A549 (cell line): ENCODE results near the gene OPRD1. TPM values are rescaled to one million over a fixed set of nuclear protein-coding genes. Genes with fewer than 3 reads are reported as not detected.

Experiments
- ATAC-seq, 2 experiments: fragments of 200-7000 bp in 1 of 2; fragments of >200 bp in 1 of 2; cut with Nextera tagmentation in 1 of 2; cut with Tn5 transposase in 1 of 2; 3 replicates each; pipeline versions ENCODE4 v1.8.0 to v1.9.1; 2018 to 2020; ENCODE audit warnings: mild to moderate bottlenecking in 1 of 2, moderate library complexity in 1 of 2
- CTCF ChIA-PET: fragments of 300-600 bp; sonication (Branson Sonifier 250); formaldehyde crosslinking; extraction: SDS; loops from one replicate; lab custom pipeline; 2021; ENCODE audit warnings: antibody characterized with exemption, inconsistent platforms; lab: Yijun Ruan, JAX
- POLR2A ChIA-PET: fragments of 350-600 bp; formaldehyde crosslinking; extraction: SDS; loops from one replicate; lab custom pipeline; 2021; ENCODE audit warnings: antibody characterized with exemption, inconsistent platforms; lab: Yijun Ruan, JAX
- DNase-seq, 2 experiments: peaks; one replicate each; pipeline versions ENCODE4 v3.0.0 to v3.0.0-alpha.2; 2011 to 2016; ENCODE audit warnings: low read depth in 1 of 2, low spot score in 1 of 2
- FAIRE-seq: peaks from 2 replicates; lab custom pipeline; 2011; peaks lifted over from hg19 to GRCh38; lab: Jason Lieb, UNC
- H3K27ac ChIP-seq, 2 experiments: fragments of >200 bp; sonication (Bioruptor Twin); formaldehyde crosslinking; 3 replicates each; pipeline ENCODE4 v1.5.1; 2016 to 2017
- H3K4me1 ChIP-seq: fragments of >200 bp; sonication (Bioruptor Twin); formaldehyde crosslinking; 3 replicates; pipeline ENCODE4 v1.6.1; 2016
- H3K4me2 ChIP-seq: fragments of >200 bp; sonication (Bioruptor Twin); formaldehyde crosslinking; 3 replicates; pipeline ENCODE4 v1.6.1; 2016
- H3K4me3 ChIP-seq: fragments of >200 bp; sonication (Bioruptor Twin); formaldehyde crosslinking; 3 replicates; pipeline ENCODE4 v1.5.1; 2016
- H3K9me3 ChIP-seq: fragments of >200 bp; sonication (Bioruptor Twin); formaldehyde crosslinking; 3 replicates; pipeline ENCODE4 v1.6.1; 2016
- CEBPB ChIP-seq, 2 experiments: fragments of >200 bp in 1 of 2; sonication (Bioruptor Twin) in 1 of 2; formaldehyde crosslinking in 1 of 2; IDR thresholded peaks; 2 replicates each; pipeline ENCODE4 v1.6.1; 2012 to 2016
- EP300 ChIP-seq, 2 experiments: fragments of >200 bp; sonication (Bioruptor Twin); formaldehyde crosslinking; IDR thresholded peaks; 2 replicates in 1 of 2; 3 replicates in 1 of 2; pipeline ENCODE4 v1.6.1; 2016 to 2017
- FOSL2 ChIP-seq, 2 experiments: fragments of 450-650 bp in 1 of 2; fragments of >200 bp in 1 of 2; sonication (Bioruptor Twin) in 1 of 2; formaldehyde crosslinking; IDR thresholded peaks; 2 replicates each; pipeline versions ENCODE4 v1.5.0 to v1.6.1; 2016 to 2020; ENCODE audit warnings: mild to moderate bottlenecking in 1 of 2, moderate library complexity in 1 of 2
- GATA3 ChIP-seq: IDR thresholded peaks from 2 replicates; pipeline ENCODE4 v1.6.1; 2012; ENCODE audit warnings: borderline replicate concordance
- HEYL ChIP-seq: fragments of 250-450 bp; sonication (Bioruptor Pico); IDR thresholded peaks from 2 replicates; pipeline ENCODE4 v1.8.0; 2021; ENCODE audit warnings: mild to moderate bottlenecking, moderate library complexity
- HOXA7 ChIP-seq: fragments of 250-450 bp; sonication (Bioruptor Pico); IDR thresholded peaks from 2 replicates; pipeline ENCODE4 v1.5.0; 2020; ENCODE audit warnings: mild to moderate bottlenecking, moderate library complexity
- HOXB13 ChIP-seq: fragments of 250-450 bp; sonication (Bioruptor Pico); IDR thresholded peaks from 2 replicates; pipeline ENCODE4 v1.5.0; 2020; ENCODE audit warnings: low read depth, mild to moderate bottlenecking, moderate library complexity
- JUNB ChIP-seq: fragments of >200 bp; sonication (Bioruptor Twin); formaldehyde crosslinking; IDR thresholded peaks from 2 replicates; pipeline ENCODE4 v1.6.1; 2016
- MAFK ChIP-seq: fragments of 450-650 bp; IDR thresholded peaks from 2 replicates; pipeline ENCODE4 v1.6.1; 2014; ENCODE audit not compliant: partially characterized antibody
- MAZ ChIP-seq: fragments of 150-350 bp; IDR thresholded peaks from 2 replicates; pipeline ENCODE4 v1.6.1; 2014; ENCODE audit warnings: antibody characterized with exemption, low read depth, low read length, borderline replicate concordance
- POLR2AphosphoS2 ChIP-seq: conservative IDR thresholded peaks from 2 replicates; pipeline ENCODE4 v1.6.1; 2012; ENCODE audit warnings: low read length, improper control_type of control experiment, inconsistent platforms
- RAD21 ChIP-seq, 2 experiments: fragments of >200 bp in 1 of 2; sonication (Bioruptor Twin) in 1 of 2; formaldehyde crosslinking in 1 of 2; IDR thresholded peaks in 1 of 2; conservative IDR thresholded peaks in 1 of 2; 2 replicates in 1 of 2; 3 replicates in 1 of 2; pipeline ENCODE4 v1.6.1; 2012 to 2018; ENCODE audit warnings: inconsistent platforms in 1 of 2
- RARB ChIP-seq: fragments of 250-450 bp; sonication (Bioruptor Pico); IDR thresholded peaks from 2 replicates; pipeline ENCODE4 v1.8.0; 2021; ENCODE audit warnings: mild to moderate bottlenecking, moderate library complexity
- RFX5 ChIP-seq: fragments of 450-650 bp; IDR thresholded peaks from 2 replicates; pipeline ENCODE4 v1.7.1; 2014; ENCODE audit warnings: antibody characterized with exemption, mild to moderate bottlenecking, moderate library complexity
- SMC3 ChIP-seq: fragments of >200 bp; sonication (Bioruptor Twin); formaldehyde crosslinking; IDR thresholded peaks from 3 replicates; pipeline ENCODE4 v1.6.1; 2018; ENCODE audit warnings: inconsistent platforms
- SREBF2 ChIP-seq: fragments of 450-650 bp; IDR thresholded peaks from 2 replicates; pipeline ENCODE4 v1.6.1; 2014; ENCODE audit warnings: mild to moderate bottlenecking, moderate library complexity
- USF2 ChIP-seq: fragments of 450-650 bp; IDR thresholded peaks from 2 replicates; pipeline ENCODE4 v1.6.1; 2014; ENCODE audit warnings: antibody characterized with exemption
- ZC3H11A ChIP-seq: fragments of 450-650 bp; IDR thresholded peaks from 2 replicates; pipeline ENCODE4 v1.6.1; 2014; ENCODE audit warnings: antibody characterized with exemption, mild to moderate bottlenecking
- WGBS: methylation state at CpG from one replicate; pipeline ENCODE4 v1.1.6; 2017; ENCODE audit errors: missing lambda C conversion rate; 5-methylcytosine and 5-hydroxymethylcytosine counted together
- polyA plus RNA-seq, 4 experiments: library from polyadenylated mRNA; depleted of rRNA in 3 of 4; stranded (reverse); fragments of >200 nt; fragmentation: RNase III in 1 of 4; extraction: RNeasy Plus Mini Kit Qiagen cat#74134 plus additional on column Dnase treatment in 1 of 4; gene quantifications; 2 replicates in 3 of 4; 3 replicates in 1 of 4; pipeline ENCODE4 v1.2.3, GENCODE V29; 2011 to 2017
- TF ChIP-seq, protein P1 (sequence below): IDR thresholded peaks from 2 replicates; pipeline ENCODE4 v1.6.1; 2012
- TF ChIP-seq, protein P2 (sequence below): fragments of >200 bp; sonication (Bioruptor Twin); formaldehyde crosslinking; IDR thresholded peaks from 3 replicates; pipeline ENCODE4 v1.5.1; 2016
- TF ChIP-seq, protein P3 (sequence below): fragments of 200-600 bp; sonication (generic); IDR thresholded peaks from 2 replicates; pipeline ENCODE4 v1.6.1; 2016; ENCODE audit warnings: antibody characterized with exemption, mild to moderate bottlenecking, moderate library complexity

The OPRD1 gene
- polyA plus RNA-seq, 2 of the 4 experiments (the other 2 are of a cell fraction), result not detected

GRCh38 chr1:28803051-28803450, 8.9 kb upstream of the OPRD1 start:
- POLR2A ChIA-PET, result interaction anchor here (0.6 kb wide), 1 partner anchor 155 kb away, joined by 4 read pairs; the partner anchor contains the start of gene RNU11
- ATAC-seq (no peak), FAIRE-seq (no peak), DNase-seq (no peak)
- Histone ChIP-seq H3K4me2 (no peak overlapping the region), H3K4me3 (no peak overlapping the region), H3K27ac (no peak overlapping the region), H3K9me3 (no peaks in the 10 kb centered on the region), H3K4me1 (no peaks in the 10 kb centered on the region)
- TF ChIP-seq EP300 (IDR thresholded peaks at IDR 0.05) (no peak), USF2 (no peak), RFX5 (no peak), HOXA7 (CRISPR knock-in tag) (no peak), JUNB (no peak)
- CTCF ChIA-PET, result interaction anchor here (2.2 kb wide), 1 partner anchor 74 kb away, joined by 6 read pairs; no protein-coding TSS in a partner anchor
- WGBS, result 45% methylated on average over 3 of the region's 5 CpGs

GRCh38 chr1:28803662-28804061, 8.3 kb upstream of the OPRD1 start:
- WGBS, result 42% methylated on average over 3 of the region's 3 CpGs
- ChIA-PET CTCF (interaction anchor here (1.5 to 2.4 kb wide), 3 partner anchors 19 to 230 kb away, joined by 3 to 6 read pairs (median 5); no protein-coding TSS in a partner anchor), POLR2A (interaction anchor here (0.6 kb wide), 1 partner anchor 155 kb away, joined by 4 read pairs; the partner anchor contains the start of gene RNU11)
- DNase-seq (no peak), ATAC-seq (no peak), FAIRE-seq (no peak)
- Histone ChIP-seq H3K9me3 (no peaks in the 10 kb centered on the region), H3K27ac (no peak overlapping the region), H3K4me3 (no peak overlapping the region), H3K4me2 (no peak overlapping the region), H3K4me1 (no peaks in the 10 kb centered on the region)
- TF ChIP-seq FOSL2 (IDR thresholded peaks at IDR 0.05), result no peak
- TF ChIP-seq FOSL2 (CRISPR knock-in tag; IDR thresholded peaks at IDR 0.05), result no peak
- TF ChIP-seq ZC3H11A, result no peak
- no peak for TF ChIP-seq HOXA7 (CRISPR knock-in tag)
- no peak for TF ChIP-seq SMC3
- no peak for TF ChIP-seq RAD21 (conservative IDR thresholded peaks at IDR 0.05 in 1 of 2, IDR thresholded peaks at IDR 0.05 in 1 of 2)
- TF ChIP-seq GATA3, result no peak
- TF ChIP-seq CEBPB (IDR thresholded peaks at IDR 0.05), result no peak
- TF ChIP-seq, protein P1, sequence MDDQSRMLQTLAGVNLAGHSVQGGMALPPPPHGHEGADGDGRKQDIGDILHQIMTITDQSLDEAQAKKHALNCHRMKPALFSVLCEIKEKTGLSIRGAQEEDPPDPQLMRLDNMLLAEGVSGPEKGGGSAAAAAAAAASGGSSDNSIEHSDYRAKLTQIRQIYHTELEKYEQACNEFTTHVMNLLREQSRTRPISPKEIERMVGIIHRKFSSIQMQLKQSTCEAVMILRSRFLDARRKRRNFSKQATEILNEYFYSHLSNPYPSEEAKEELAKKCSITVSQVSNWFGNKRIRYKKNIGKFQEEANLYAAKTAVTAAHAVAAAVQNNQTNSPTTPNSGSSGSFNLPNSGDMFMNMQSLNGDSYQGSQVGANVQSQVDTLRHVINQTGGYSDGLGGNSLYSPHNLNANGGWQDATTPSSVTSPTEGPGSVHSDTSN, result no peak
- no peak for TF ChIP-seq SREBF2
- no peak for TF ChIP-seq RARB
- TF ChIP-seq HOXB13 (CRISPR knock-in tag), result no peak
- TF ChIP-seq, protein P2, sequence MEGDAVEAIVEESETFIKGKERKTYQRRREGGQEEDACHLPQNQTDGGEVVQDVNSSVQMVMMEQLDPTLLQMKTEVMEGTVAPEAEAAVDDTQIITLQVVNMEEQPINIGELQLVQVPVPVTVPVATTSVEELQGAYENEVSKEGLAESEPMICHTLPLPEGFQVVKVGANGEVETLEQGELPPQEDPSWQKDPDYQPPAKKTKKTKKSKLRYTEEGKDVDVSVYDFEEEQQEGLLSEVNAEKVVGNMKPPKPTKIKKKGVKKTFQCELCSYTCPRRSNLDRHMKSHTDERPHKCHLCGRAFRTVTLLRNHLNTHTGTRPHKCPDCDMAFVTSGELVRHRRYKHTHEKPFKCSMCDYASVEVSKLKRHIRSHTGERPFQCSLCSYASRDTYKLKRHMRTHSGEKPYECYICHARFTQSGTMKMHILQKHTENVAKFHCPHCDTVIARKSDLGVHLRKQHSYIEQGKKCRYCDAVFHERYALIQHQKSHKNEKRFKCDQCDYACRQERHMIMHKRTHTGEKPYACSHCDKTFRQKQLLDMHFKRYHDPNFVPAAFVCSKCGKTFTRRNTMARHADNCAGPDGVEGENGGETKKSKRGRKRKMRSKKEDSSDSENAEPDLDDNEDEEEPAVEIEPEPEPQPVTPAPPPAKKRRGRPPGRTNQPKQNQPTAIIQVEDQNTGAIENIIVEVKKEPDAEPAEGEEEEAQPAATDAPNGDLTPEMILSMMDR, result no peak
- TF ChIP-seq MAFK, result no peak
- no peak for TF ChIP-seq MAZ
- no peak for TF ChIP-seq HEYL
- TF ChIP-seq, protein P3, sequence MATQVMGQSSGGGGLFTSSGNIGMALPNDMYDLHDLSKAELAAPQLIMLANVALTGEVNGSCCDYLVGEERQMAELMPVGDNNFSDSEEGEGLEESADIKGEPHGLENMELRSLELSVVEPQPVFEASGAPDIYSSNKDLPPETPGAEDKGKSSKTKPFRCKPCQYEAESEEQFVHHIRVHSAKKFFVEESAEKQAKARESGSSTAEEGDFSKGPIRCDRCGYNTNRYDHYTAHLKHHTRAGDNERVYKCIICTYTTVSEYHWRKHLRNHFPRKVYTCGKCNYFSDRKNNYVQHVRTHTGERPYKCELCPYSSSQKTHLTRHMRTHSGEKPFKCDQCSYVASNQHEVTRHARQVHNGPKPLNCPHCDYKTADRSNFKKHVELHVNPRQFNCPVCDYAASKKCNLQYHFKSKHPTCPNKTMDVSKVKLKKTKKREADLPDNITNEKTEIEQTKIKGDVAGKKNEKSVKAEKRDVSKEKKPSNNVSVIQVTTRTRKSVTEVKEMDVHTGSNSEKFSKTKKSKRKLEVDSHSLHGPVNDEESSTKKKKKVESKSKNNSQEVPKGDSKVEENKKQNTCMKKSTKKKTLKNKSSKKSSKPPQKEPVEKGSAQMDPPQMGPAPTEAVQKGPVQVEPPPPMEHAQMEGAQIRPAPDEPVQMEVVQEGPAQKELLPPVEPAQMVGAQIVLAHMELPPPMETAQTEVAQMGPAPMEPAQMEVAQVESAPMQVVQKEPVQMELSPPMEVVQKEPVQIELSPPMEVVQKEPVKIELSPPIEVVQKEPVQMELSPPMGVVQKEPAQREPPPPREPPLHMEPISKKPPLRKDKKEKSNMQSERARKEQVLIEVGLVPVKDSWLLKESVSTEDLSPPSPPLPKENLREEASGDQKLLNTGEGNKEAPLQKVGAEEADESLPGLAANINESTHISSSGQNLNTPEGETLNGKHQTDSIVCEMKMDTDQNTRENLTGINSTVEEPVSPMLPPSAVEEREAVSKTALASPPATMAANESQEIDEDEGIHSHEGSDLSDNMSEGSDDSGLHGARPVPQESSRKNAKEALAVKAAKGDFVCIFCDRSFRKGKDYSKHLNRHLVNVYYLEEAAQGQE, result no peak
- TF ChIP-seq POLR2AphosphoS2, result no peak
